T-helper 22 cell (primary cell): Measurements from ENCODE around the gene THAP4.
"Not testable (repeated sequence)": the region's sequence is repeated elsewhere in the genome, so short reads cannot be mapped to it uniquely, and the experiment has no call there.

Experiments
- DNase-seq: peaks from one replicate; pipeline ENCODE4 v3.0.0-alpha.2; 2020; ENCODE audit warnings: low read depth

Gene THAP4

GRCh38 chr2:241582806-241583205, 54.2 kb downstream of the THAP4 start:
- DNase-seq: no peak

DNA sequence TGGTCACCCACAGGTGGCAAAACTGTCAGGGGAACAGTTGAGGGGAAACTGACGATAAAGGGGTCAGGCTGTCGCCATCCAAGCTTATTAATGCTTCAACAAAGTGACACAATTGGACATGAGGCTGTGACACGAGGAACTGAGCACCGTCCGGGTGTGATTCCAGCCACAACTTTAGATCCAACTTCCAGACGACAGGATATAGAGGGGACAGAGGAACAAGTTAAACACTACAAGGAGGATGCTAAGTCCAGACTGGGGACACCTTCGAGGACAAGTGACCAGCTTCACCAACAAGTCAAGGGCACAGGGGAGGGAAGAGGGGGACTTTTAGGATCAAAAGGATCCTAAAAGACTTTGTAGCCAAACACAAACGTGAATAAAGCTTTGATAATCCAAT, 54.6 kb downstream of the THAP4 start:
- no peak for DNase-seq

DNA sequence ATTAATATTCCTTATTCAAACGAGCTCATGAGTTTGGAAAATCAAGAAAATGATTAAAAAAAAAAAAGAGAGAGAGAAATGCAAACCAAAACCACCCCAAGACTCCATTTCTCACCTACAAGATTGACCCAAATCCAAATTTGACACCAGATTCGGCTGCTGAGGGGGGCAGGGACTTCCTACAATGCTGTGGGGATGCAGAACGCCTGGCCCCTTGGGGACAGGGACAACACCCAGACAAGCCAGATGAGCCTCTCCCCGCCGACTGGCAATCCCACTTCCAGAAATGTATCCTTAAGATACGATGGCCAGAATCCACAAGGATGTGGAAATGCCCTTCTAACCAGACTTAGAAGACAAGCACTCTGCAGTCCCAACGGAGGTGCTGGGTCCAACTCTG, 57.7 kb downstream of the THAP4 start:
- no peak for DNase-seq

DNA sequence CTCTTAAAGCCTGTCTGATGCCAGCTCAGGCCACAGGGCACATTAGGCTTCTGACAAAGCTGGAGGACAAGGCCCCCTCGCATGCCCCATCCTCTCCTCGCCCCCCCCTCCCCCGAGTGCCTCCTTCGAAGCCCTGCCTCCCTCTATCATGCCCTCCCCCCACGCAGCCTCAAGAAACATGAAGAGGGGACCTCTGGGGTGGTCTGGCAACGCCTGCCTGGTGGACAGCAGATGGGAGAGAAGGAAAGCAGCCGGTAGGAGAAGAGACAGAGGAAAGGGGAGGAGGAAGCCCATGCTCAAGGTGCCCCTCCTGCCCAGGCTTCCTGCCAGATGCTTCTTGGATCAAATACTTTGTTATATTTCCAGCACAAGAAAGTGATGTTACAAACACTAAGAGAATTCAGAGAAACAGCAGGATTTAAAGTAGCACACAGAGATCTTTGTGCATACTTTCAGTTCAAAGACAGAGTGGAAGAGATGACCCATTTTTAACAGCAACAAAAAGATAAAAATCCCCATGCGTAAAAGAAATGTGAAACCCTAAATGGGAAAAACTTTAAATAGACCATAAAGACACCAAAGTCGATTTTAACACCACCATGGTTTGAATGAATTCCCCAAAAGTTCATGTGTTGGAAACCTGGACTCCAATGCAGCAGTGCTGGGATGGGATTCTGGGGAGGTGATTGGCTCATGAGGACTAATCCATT, 59.4 kb downstream of the THAP4 start:
- no peak for DNase-seq

DNA sequence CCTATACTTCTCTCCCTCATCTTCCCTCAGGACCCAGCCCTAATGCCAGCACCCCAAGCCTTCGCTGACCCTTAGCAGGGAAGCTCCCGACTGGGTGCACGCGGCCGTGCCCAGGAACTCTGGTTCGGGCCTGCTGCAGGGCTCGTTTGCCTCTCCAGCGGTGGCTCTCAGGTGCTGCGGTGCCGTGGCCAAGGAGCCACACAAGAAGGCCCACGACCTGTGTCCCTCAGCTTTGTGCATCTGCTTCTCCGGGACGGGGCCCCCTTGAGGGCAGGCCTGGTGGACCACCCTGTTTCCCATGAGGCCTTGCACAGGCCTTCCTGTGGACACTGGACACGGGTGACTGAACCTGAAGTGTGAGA, 60.7 kb downstream of the THAP4 start:
- no peak for DNase-seq

DNA sequence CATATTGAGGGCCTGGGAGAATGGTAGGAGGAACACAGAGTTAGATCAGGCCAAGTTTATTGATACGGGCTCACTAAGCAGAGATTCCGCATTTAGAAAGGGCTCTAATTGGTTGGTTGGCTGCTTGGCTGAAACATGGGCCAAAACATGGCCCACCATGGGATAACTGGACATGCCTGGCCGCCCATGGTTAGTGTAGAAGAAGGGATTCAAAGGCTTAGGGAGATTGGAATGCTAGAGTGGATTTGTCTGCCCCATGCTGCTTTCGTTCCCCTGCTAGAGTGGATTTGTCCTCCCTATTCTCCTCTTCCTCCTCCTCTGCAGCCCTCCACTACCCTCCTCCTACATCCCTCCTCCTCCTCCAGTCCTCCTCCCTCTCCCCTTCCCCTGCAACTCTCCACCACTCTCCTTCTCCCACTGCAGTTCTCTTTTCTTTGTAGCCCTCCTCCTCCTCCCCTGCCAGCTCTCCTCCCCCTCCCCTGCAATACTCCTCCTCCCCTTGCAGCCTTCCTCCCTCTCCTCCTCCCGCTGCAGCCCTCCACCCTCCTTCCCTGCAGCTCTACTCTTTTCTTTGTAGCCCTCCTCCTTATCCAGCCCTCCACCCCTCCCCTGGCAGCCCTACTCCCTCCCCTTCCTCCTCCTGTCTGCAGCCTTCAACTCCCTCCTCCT, 61.2 kb downstream of the THAP4 start:
- no peak for DNase-seq

- DNase-seq: no peak
These were observed 61.9 kb downstream of the THAP4 start for GRCh38 chr2:241574911-241575623.

DNA sequence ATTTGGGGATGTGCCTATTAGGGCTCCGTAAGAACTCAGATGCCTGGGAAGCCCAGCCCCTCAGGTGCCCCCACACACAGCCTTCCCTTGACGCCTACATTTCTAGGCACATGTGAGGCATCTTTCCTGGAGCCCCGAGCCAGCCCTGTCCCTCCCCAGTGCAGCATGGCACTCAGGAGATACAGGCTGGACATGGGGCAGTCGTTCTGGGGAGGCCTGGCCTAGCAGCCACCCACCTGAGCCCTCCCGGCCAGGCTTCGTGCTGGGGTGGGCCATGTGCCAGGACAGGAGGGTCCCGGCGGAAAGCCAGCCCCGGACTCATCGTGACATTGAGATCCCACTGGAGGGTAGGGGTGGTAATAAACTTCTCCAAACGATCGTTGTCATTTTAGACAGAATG, 63.2 kb downstream of the THAP4 start:
- DNase-seq: no peak

- not testable (repeated sequence) for DNase-seq
These were observed 63.9 kb downstream of the THAP4 start for GRCh38 chr2:241572915-241573651.

DNA sequence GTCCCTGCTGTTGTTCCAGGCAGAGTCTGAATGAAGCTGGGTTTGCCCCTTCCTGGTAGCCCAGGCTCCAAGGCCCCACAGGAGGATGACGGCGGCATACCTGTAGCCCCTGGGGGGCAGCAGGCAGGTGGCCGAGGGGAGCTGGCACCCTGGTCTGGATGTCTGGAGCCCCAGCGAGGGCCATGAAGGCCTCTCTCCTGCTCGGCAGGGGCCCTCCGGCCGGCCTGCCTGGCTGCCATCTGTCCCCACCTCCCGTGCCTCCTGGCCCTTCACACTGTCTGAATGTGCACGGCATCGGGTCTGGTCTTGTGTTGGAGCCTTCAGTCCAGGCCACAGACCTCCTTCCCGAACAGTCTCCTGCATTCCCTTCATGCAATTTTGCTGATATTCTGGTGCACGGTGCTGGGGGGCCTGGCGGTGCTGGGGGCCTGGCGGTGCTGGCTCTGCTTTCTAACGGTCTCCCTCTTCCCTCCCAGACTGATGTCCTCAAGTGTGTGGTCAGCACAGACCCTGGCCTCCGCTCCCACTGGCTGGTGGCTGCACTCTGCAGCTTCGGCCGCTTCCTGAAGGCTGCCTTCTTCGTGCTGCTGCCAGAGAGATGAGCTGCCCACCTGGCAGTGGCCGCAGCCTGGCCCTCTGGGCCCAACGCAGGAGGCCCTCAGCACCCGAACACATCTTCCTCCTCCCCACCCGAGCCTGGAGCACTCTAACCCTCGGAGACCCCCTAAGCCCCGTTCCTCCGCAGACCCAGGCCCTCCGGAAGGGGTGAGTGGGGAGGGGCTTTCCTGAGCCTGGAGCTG, 64.9 kb downstream of the THAP4 start:
- DNase-seq: no peak

DNA sequence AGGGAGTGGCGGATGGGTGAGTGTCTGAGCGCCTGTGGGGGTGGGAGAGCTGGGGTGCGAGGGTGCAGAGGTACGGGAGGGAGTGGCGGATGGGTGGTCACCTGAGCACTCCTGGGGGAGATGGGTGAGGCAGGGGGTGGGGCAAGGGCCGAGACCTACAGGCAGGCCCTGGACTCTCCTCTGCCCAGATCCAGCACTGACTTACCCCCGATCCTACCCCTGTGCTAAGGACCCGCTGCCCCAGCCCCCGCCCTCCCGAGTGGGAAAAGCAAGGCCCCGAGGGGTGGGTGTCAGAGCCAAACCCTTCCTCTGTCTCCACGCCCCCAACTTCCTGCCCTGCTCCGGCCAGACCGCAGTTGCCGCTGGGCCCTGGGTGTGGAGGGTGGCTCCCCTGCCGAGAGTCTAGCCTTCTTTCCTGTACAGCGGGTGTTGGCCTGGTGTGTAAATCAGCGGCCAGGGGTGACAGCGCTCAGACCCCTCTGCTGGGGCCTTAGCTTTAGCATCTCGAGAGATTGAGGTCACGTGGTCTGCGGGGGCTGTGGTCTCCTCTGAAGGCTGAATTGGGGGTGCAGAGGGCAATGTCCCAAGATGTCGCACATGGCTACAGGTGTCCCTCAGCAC, 65.9 kb downstream of the THAP4 start:
- DNase-seq: no peak

DNA sequence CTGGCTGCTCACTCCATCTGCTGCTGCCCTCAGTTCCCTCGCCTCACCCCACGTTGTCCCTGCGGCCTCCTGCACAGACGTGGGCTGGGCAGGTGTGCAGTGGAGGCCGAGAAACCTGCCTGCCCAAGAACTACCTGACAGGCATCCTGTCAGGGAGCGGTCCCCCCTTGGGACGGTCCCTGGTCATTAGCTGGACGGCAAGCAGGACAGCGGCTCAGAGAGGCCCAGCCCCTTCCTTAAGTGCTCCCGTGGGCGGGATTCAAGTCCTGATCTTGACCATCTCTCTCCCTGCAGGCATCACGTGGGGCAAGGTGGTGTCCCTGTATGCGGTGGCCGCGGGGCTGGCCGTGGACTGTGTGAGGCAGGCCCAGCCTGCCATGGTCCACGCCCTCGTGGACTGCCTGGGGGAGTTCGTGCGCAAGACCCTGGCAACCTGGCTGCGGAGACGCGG, 67.1 kb downstream of the THAP4 start:
- no peak for DNase-seq

DNA sequence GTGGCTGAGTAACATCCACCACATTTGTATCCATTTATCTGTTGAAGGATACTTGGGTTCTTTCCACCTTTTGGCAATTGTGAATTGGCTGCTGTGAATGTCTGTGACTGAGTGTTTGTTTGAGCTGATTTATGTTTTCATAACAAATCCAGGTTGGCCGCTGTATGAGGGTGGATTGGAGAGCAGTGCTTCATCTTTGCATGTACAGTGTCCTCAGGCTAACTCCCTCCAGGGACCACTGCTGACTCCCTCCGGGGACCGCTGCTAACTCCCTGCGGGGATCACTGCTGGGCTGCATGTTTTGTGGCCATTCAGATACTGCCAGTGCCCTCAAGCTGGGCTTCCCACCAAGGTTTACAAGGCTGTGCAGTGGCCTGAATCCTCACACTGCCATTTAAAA, 68.2 kb downstream of the THAP4 start:
- DNase-seq: no peak

- no peak for DNase-seq
These were observed 69.2 kb downstream of the THAP4 start for GRCh38 chr2:241567776-241568175.

DNA sequence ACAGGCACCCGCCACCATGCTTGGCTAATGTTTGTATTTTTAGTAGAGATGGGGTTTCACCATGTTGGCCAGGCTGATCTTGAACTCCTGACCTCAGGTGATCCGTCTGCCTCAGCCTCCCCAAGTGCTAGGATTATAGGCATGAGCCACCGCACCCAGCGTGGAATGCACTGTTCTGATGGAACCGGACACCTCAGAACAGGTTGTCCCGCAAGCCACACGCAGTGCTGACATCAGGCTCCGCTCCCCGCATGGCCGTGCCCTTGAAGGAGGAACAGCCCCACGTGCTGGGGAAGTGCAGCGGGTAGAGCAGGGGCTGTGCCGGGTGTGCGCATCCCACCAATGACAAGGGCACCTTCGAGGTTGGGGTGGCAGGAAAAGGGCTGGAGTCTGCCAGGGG, 69.7 kb downstream of the THAP4 start:
- DNase-seq: not testable (repeated sequence)

GRCh38 chr2:241566468-241566867, 70.5 kb downstream of the THAP4 start:
- no peak for DNase-seq

GRCh38 chr2:241566021-241566420, 70.9 kb downstream of the THAP4 start:
- DNase-seq: not testable (repeated sequence)

GRCh38 chr2:241565411-241565810, 71.5 kb downstream of the THAP4 start:
- DNase-seq: no peak

DNA sequence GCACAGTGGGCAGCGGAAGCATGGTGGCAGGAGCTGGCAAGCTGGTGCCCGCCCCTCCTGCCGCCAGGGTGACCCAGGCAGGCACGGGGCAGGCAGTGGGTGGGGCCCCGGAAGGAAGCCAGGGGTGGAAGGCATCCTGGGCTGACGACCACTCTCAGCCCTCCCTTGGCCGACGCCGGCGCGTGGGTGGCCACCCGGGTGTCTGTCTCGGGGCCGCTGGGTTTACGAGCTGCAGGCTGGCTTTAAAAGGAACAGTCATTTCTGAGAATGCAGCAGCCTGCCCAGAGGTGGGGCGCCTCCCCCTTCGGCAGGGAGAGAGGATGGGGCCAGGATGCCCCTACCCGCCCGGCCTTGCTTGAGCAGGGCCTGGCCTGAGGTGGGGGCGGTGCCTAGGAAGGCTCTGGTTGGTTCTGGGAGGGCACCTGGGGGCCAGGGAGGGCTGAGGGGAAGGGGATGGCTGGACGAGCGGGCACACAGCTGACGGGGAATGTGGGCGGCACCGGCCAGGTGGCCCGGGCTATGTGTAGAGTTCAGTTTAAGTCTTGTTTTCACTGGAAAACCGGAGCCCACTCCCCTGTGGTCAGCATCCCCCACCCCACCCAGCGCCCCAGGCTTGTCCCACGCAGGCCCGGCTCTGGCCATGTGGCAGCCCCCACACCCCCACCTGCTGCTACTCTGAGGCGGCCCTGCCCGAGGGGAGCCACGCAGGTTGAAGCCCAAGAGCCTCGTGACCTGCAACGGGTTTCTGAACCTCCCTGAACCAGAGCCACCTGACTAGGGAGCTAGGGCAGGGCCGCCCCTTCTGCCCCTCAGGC, 72.2 kb downstream of the THAP4 start:
- no peak for DNase-seq

GRCh38 chr2:241563981-241564595, 72.9 kb downstream of the THAP4 start:
- DNase-seq: no peak
